ENCODE measurements around the gene TLR10.

TLR10 gene

DNA sequence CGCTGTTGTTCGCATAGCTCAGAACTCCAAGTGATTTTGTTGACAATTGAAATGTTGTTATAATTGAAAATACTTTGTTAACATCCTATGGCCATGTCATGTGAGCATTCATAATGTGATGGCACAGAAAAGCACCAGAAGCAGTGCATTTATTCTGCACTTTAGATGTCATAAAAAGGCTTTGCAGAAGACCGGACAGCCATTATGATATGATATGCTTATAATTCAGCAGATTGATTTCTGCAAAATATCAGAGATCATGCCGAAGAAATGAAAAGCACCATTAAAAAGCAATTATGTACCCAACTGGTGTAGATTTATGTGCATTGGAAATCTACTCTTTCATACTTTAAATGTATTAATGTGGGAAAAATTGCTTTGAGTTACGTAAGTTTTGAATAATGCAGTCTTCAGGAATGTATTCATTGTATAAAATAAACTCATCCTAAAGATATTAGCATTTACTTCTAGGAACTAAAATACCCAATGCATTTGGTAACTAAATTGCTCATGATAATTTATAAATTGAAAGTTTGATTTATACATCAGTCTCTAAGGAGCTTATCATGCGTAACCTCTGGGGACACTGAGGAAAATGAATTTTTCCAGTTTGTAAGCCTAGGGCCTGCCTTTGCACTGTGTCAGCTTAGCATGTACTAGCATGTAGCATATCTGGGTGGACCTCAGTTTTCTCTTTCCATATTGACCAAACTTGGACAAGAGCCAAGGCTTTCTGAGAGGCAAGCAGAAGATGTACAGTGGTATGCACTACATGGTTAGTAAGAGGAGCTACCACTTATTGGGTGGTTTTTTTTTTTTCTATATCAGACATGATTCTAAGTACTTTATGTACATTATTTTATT is 43.6 kb downstream of the TLR10 start:
- H3K4me1 ChIP-seq (ENCODE audit: control insufficient read depth, insufficient read depth, low read length): no peaks in the 10 kb centered on the region
- no peaks in the 10 kb centered on the region for H3K36me3 ChIP-seq (ENCODE audit: control insufficient read depth, insufficient read depth, low read length)
- no peak overlapping the region for H3K9ac ChIP-seq (ENCODE audit: low read depth, low read length)
- no peaks in the 10 kb centered on the region for H3K9me3 ChIP-seq (ENCODE audit: control insufficient read depth, insufficient read depth, low read length)
- no peaks in the 10 kb centered on the region for H3K27me3 ChIP-seq (ENCODE audit: control insufficient read depth, insufficient read depth, low read length)
- no peak overlapping the region for H3K4me3 ChIP-seq (ENCODE audit: low read depth, low read length)

DNA sequence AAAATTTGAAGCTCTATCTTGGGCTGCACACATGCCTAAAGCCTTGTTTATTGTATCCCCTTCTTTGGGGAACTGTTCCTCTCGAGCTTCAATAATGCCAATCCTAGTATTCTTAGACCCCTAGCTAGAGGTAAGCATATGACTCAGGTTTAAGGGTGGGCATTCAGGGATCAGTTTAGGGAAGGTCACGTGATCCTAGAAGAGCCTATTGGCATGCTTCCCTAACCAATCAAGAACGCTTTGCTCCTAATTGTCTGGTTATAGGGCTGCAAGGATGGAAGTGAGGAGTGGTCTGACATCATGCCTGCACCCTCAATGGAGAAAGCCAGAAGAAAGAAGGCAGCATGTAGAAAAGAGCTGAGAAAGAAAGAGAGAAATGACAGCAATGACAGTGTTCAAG is 46.9 kb downstream of the TLR10 start:
- no peak overlapping the region for H3K4me3 ChIP-seq (ENCODE audit: low read depth, low read length)
- no peaks in the 10 kb centered on the region for H3K27me3 ChIP-seq (ENCODE audit: control insufficient read depth, insufficient read depth, low read length)
- H3K36me3 ChIP-seq (ENCODE audit: control insufficient read depth, insufficient read depth, low read length): no peaks in the 10 kb centered on the region
- H3K4me1 ChIP-seq (ENCODE audit: control insufficient read depth, insufficient read depth, low read length): peaks cover 2% of the 10 kb centered on the region
- no peak overlapping the region for H3K9ac ChIP-seq (ENCODE audit: low read depth, low read length)
- H3K9me3 ChIP-seq (ENCODE audit: control insufficient read depth, insufficient read depth, low read length): no peaks in the 10 kb centered on the region

DNA sequence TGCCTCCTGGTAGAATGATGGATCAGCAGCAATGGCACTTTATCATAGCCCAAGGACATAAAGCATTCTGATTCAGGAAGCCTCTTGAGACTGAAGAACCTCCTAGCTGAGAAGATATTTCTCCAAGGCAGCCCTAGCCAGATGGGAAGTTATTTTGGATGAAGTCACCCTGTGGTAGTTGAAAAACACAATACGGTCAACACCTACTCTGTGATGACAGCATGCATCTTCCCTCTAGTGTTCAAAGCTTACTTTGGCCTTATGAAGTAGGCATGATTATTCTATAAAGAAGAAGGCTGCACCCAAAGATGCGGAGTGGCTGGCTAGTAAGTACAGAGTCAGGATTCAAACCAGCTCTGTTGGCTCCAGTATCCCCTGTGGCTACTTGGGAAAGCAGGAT is 47.9 kb downstream of the TLR10 start:
- H3K9me3 ChIP-seq (ENCODE audit: control insufficient read depth, insufficient read depth, low read length): no peaks in the 10 kb centered on the region

DNA sequence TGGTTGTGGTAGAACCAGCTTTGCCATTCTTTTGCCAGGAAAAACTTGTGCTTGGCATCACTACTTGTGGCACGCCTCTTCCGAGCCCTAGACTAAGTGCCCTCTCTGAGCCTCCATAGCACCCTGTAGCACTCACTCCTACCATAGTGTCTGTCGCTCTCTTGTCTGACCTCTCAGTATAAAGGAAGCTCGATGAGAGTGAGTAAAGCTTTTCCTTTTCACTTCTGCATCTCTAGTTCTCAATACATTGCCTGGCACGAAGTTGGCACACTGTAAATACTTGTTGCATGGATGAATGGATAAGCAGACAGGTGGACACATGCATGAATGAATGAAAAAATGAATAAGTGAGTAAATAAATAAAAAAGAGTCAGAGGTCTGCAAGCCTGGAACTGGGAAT is 48.3 kb downstream of the TLR10 start:
- Histone ChIP-seq H3K36me3 (ENCODE audit: control insufficient read depth, insufficient read depth, low read length) (no peaks in the 10 kb centered on the region), H3K9ac (ENCODE audit: low read depth, low read length) (no peak overlapping the region), H3K4me3 (ENCODE audit: low read depth, low read length) (no peak overlapping the region), H3K27me3 (ENCODE audit: control insufficient read depth, insufficient read depth, low read length) (no peaks in the 10 kb centered on the region), H3K9me3 (ENCODE audit: control insufficient read depth, insufficient read depth, low read length) (no peaks in the 10 kb centered on the region), H3K4me1 (ENCODE audit: control insufficient read depth, insufficient read depth, low read length) (peaks cover 2% of the 10 kb centered on the region)

More for the DNA sequence above, 47.9 kb downstream of the TLR10 start:
- Histone ChIP-seq H3K36me3 (ENCODE audit: control insufficient read depth, insufficient read depth, low read length) (no peaks in the 10 kb centered on the region), H3K27me3 (ENCODE audit: control insufficient read depth, insufficient read depth, low read length) (no peaks in the 10 kb centered on the region), H3K9ac (ENCODE audit: low read depth, low read length) (no peak overlapping the region), H3K4me1 (ENCODE audit: control insufficient read depth, insufficient read depth, low read length) (peaks cover 2% of the 10 kb centered on the region), H3K4me3 (ENCODE audit: low read depth, low read length) (no peak overlapping the region)

DNA sequence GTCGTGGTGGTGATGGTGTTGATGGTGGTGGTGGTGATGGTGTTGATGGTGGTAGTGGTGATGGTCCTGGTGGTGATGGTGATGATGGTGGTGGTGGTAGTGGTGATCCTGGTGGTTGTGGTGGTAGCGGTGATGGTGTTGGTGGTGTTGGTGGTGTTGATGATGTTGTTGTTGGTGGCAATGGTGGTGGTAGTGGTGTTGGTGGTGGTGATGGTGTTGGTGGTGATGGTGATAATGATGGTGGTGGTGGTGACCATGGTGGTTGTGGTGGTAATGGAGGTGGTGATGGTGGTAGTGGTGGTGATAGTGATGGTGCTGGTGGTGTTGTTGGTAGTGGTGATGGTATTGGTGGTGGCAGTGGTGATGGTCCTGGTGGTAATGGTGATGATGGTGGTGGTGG is 49.1 kb downstream of the TLR10 start:
- no peaks in the 10 kb centered on the region for H3K9me3 ChIP-seq (ENCODE audit: control insufficient read depth, insufficient read depth, low read length)
- no peaks in the 10 kb centered on the region for H3K27me3 ChIP-seq (ENCODE audit: control insufficient read depth, insufficient read depth, low read length)
- no peak overlapping the region for H3K9ac ChIP-seq (ENCODE audit: low read depth, low read length)
- no peak overlapping the region for H3K4me3 ChIP-seq (ENCODE audit: low read depth, low read length)
- peaks cover 3% of the 10 kb centered on the region for H3K4me1 ChIP-seq (ENCODE audit: control insufficient read depth, insufficient read depth, low read length)
- H3K36me3 ChIP-seq (ENCODE audit: control insufficient read depth, insufficient read depth, low read length): no peaks in the 10 kb centered on the region

DNA sequence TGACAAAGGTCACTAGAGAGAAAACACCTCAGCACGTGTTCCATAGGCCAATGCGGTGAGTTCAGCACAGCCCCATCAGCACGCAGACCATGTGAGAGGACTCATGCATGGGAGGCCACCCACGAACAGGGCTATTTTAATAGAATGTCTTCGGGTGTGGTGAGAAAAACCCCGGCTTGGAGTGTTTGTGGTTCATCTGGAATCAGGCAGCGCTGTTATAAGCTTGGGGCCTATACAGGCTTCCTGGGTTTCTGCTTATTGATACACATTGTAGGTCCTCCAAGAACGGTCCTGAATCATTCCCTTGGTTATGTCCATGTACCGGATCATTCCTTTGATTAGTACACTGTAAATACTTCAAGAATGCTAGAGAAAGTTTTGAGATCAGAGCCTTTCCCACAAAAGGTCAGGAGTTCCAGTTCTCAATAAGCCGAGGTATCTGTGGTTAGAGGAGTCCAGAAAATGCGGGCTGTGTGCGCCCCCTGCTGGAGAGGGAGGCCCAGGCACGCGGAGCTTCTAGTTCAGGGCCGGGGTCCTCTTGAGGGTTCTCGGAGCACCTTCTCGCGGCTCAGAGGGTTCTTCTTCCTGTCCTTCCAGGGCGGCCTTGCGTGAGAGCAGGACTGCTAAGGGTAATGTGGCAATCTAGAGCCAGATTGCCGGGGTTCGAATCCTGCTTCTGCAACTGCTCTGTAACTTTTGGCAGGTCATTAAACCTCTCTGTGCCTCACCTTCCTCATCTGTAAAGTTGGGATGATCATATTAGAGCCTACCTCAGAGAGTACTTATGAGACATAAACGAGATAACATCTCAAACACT is 51.8 kb downstream of the TLR10 start:
- H3K36me3 ChIP-seq (ENCODE audit: control insufficient read depth, insufficient read depth, low read length): no peaks in the 10 kb centered on the region
- H3K4me1 ChIP-seq (ENCODE audit: control insufficient read depth, insufficient read depth, low read length): peaks cover 5% of the 10 kb centered on the region
- no peaks in the 10 kb centered on the region for H3K27me3 ChIP-seq (ENCODE audit: control insufficient read depth, insufficient read depth, low read length)
- no peak overlapping the region for H3K9ac ChIP-seq (ENCODE audit: low read depth, low read length)
- no peaks in the 10 kb centered on the region for H3K9me3 ChIP-seq (ENCODE audit: control insufficient read depth, insufficient read depth, low read length)
- no peak overlapping the region for H3K4me3 ChIP-seq (ENCODE audit: low read depth, low read length)

DNA sequence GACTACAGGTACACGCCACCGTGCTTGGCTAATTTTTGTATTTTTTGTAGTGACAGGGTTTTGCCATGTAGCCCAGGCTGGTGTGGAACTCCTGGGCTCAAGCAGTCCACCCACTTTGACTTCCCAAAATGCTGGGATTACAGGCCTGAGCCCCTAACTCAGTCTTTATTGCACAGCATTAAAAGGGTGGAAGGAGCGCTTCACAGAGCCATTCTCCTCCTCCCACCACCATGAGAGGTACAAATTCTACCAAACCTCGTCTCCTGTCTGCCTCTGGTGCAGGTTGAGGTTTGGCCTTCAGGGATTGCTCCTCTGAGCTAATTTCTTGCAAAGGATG is 52.3 kb downstream of the TLR10 start:
- Histone ChIP-seq H3K9me3 (ENCODE audit: control insufficient read depth, insufficient read depth, low read length) (no peaks in the 10 kb centered on the region), H3K27me3 (ENCODE audit: control insufficient read depth, insufficient read depth, low read length) (no peaks in the 10 kb centered on the region), H3K9ac (ENCODE audit: low read depth, low read length) (no peak overlapping the region), H3K36me3 (ENCODE audit: control insufficient read depth, insufficient read depth, low read length) (no peaks in the 10 kb centered on the region), H3K4me1 (ENCODE audit: control insufficient read depth, insufficient read depth, low read length) (peaks cover 5% of the 10 kb centered on the region), H3K4me3 (ENCODE audit: low read depth, low read length) (no peak overlapping the region)

DNA sequence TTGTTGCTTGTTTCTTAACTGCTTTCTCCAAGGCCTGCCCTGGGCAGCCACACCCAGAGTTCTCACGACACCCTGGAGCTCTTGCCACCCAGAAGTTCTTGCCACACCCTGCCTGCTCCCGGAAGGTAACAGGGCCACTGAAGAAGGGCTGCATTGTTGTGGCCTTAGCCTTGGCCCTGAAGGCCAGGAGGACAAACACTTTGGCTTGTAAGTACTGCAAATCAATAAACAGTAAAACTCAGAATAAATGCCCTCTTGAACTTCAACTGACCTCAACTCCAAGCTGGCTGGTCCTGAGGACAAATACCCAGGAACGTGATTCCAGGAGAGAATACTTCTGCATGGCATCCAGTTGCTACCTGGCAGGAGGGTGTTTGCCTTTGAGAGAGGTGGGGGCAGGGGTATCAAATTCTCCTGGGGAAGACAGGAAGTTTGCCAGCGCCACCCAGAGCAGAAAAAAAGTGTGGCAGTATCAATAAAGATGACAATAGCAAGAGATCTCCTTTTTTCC is 54.1 kb downstream of the TLR10 start:
- Histone ChIP-seq H3K36me3 (ENCODE audit: control insufficient read depth, insufficient read depth, low read length) (no peaks in the 10 kb centered on the region), H3K4me1 (ENCODE audit: control insufficient read depth, insufficient read depth, low read length) (peaks cover 5% of the 10 kb centered on the region), H3K9ac (ENCODE audit: low read depth, low read length) (no peak overlapping the region), H3K27me3 (ENCODE audit: control insufficient read depth, insufficient read depth, low read length) (no peaks in the 10 kb centered on the region), H3K4me3 (ENCODE audit: low read depth, low read length) (no peak overlapping the region), H3K9me3 (ENCODE audit: control insufficient read depth, insufficient read depth, low read length) (no peaks in the 10 kb centered on the region)

DNA sequence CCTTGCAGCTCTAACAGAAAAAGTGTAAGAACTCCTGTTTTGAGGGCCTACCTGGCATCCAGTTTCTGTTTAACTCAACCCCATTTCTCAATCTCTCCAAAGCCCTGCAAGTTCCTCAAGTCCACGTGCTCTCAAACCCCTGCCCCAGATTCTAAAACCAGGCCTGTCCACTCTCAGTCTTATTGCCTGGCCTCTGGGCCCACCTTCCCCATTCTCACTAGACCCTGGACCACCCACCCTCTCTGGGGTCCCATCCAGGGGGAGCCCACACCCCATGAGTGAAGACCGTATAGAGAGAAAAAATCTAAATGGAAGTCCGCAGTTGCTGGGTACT is 58.3 kb downstream of the TLR10 start:
- no peaks in the 10 kb centered on the region for H3K36me3 ChIP-seq (ENCODE audit: control insufficient read depth, insufficient read depth, low read length)
- no peak overlapping the region for H3K4me3 ChIP-seq (ENCODE audit: low read depth, low read length)
- no peak overlapping the region for H3K9ac ChIP-seq (ENCODE audit: low read depth, low read length)
- H3K9me3 ChIP-seq (ENCODE audit: control insufficient read depth, insufficient read depth, low read length): no peaks in the 10 kb centered on the region
- peaks cover 2% of the 10 kb centered on the region for H3K27me3 ChIP-seq (ENCODE audit: control insufficient read depth, insufficient read depth, low read length)
- peaks cover 3% of the 10 kb centered on the region for H3K4me1 ChIP-seq (ENCODE audit: control insufficient read depth, insufficient read depth, low read length)

DNA sequence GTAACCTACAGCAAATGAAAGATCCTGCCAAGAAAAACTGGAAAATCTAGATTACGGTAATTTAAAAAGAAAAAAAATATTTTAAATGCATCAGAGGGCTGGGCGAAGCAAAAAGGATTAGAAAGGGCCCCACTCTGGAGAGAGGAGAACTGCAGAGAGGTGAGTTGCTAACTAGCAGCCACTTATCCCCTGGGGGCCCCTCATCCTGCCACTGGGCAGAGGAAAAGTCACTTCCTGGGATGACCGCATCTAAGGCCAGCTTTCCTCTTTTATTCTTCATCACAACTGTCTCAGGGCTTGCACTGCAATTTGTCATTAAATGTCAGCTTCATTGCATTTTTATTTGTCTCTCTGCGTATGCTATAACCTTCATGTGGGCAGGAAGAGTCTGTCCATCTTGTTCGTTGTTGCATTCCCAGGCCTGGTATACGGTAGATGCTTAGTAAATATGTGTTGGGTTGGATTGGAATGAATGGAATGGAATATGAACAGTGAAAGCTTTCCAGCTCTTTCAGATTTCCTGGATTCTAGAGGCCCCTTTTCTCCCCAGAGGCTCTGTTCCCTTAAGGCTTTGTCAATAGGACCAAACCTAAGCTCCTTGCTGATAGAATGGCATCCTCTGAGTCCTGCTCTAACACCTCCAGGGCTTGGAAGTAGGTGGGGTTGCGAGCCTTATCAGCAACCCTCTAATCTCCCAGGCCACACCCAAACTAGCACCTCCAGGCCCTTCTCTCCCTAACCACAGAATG is 58.9 kb downstream of the TLR10 start:
- H3K4me1 ChIP-seq (ENCODE audit: control insufficient read depth, insufficient read depth, low read length): peaks cover 3% of the 10 kb centered on the region
- no peaks in the 10 kb centered on the region for H3K9me3 ChIP-seq (ENCODE audit: control insufficient read depth, insufficient read depth, low read length)
- no peak overlapping the region for H3K9ac ChIP-seq (ENCODE audit: low read depth, low read length)
- H3K36me3 ChIP-seq (ENCODE audit: control insufficient read depth, insufficient read depth, low read length): no peaks in the 10 kb centered on the region
- peaks cover 2% of the 10 kb centered on the region for H3K27me3 ChIP-seq (ENCODE audit: control insufficient read depth, insufficient read depth, low read length)
- H3K4me3 ChIP-seq (ENCODE audit: low read depth, low read length): no peak overlapping the region

DNA sequence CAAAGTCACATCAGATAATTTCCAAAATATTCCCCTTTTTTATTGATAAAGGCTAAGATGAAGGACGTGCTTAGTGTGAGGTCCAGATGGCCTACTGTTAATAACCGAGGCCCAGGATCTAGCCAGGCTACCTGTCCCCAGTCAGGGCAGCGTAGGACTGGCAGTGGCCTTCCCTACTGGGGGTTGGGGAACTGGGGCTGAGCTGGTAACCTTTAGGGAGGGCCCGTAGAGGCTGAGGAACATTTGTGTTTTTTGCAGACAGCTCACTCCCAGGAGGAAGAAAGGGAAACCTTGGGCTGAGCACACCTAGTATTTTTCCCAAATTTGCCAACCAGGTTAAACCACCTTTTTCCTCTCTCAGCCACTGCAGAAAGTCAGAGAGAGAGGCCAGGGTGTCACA is 59.7 kb downstream of the TLR10 start:
- Histone ChIP-seq H3K9me3 (ENCODE audit: control insufficient read depth, insufficient read depth, low read length) (no peaks in the 10 kb centered on the region), H3K4me1 (ENCODE audit: control insufficient read depth, insufficient read depth, low read length) (no peaks in the 10 kb centered on the region), H3K9ac (ENCODE audit: low read depth, low read length) (no peak overlapping the region), H3K27me3 (ENCODE audit: control insufficient read depth, insufficient read depth, low read length) (peaks cover 2% of the 10 kb centered on the region), H3K36me3 (ENCODE audit: control insufficient read depth, insufficient read depth, low read length) (no peaks in the 10 kb centered on the region), H3K4me3 (ENCODE audit: low read depth, low read length) (no peak overlapping the region)

All from iPS-15b (cell line).